GM21528 (cell line): ENCODE results near the gene IBTK.
"Not testable (repeated sequence)": the region's sequence is repeated elsewhere in the genome, so short reads cannot be mapped to it uniquely, and the experiment has no call there.

ENCODE experiments used
- ATAC-seq: cut with Tn5 transposase; IDR thresholded peaks from one replicate; pipeline ENCODE4 v1.9.1; 2021; ENCODE audit warnings: mild to moderate bottlenecking, moderate library complexity; ENCODE audit not compliant: unreplicated experiment, low FRiP score

IBTK gene

GRCh38 chr6:82183642-82184282 lies 63.8 kb downstream of the IBTK start:
- ATAC-seq: no peak

GRCh38 chr6:82182756-82183155 lies 64.8 kb downstream of the IBTK start:
- ATAC-seq: no peak

GRCh38 chr6:82179415-82179814 lies 68.1 kb downstream of the IBTK start:
- no peak for ATAC-seq

- no peak for ATAC-seq
These were observed 68.8 kb downstream of the IBTK start for GRCh38 chr6:82178759-82179112.

- no peak for ATAC-seq
These were observed 69.3 kb downstream of the IBTK start for GRCh38 chr6:82178077-82178758.

GRCh38 chr6:82176616-82177015 lies 70.9 kb downstream of the IBTK start:
- ATAC-seq: no peak

GRCh38 chr6:82172594-82172993 lies 75.0 kb downstream of the IBTK start:
- no peak for ATAC-seq

- no peak for ATAC-seq
These were observed 78.2 kb downstream of the IBTK start for GRCh38 chr6:82169138-82169876.

GRCh38 chr6:82166493-82166892 lies 81.1 kb downstream of the IBTK start:
- no peak for ATAC-seq

- no peak for ATAC-seq
These were observed 87.1 kb downstream of the IBTK start for GRCh38 chr6:82160255-82160990.

- ATAC-seq: not testable (repeated sequence)
These were observed 94.8 kb downstream of the IBTK start for GRCh38 chr6:82152786-82153185.

- not testable (repeated sequence) for ATAC-seq
These were observed 96.4 kb downstream of the IBTK start for GRCh38 chr6:82151147-82151546.

- ATAC-seq: no peak
These were observed 101.6 kb downstream of the IBTK start for GRCh38 chr6:82145926-82146452.

- no peak for ATAC-seq
These were observed 102.6 kb downstream of the IBTK start for GRCh38 chr6:82144852-82145340.

- ATAC-seq: peak; percentile 81
These were observed 103.3 kb downstream of the IBTK start for GRCh38 chr6:82144007-82144851.

- no peak for ATAC-seq
These were observed 104.5 kb downstream of the IBTK start for GRCh38 chr6:82143041-82143481.

GRCh38 chr6:82142524-82142923 lies 105.0 kb downstream of the IBTK start:
- ATAC-seq: no peak

- ATAC-seq: no peak
These were observed 109.3 kb downstream of the IBTK start for GRCh38 chr6:82138075-82138791.

GRCh38 chr6:82131441-82131840 lies 116.1 kb downstream of the IBTK start:
- ATAC-seq: no peak
